GM18505 (cell line): ENCODE data around the gene CLK1.
A peak's percentile ranks its signal among the peaks of the same experiment; 100 is the strongest.
"Not testable (repeated sequence)": the region's sequence is repeated elsewhere in the genome, so short reads cannot be mapped to it uniquely, and the experiment has no call there.

Experiments used
- ATAC-seq: cut with Tn5 transposase; IDR thresholded peaks from one replicate; pipeline ENCODE4 v1.9.1; 2021; ENCODE audit not compliant: unreplicated experiment
- POLR2A ChIP-seq: IDR thresholded peaks from 4 replicates; pipeline ENCODE4 v1.6.1; 2011; ENCODE audit warnings: borderline replicate concordance; ENCODE audit not compliant: insufficient read depth, insufficient read length; ENCODE audit errors: extremely low read depth

Gene CLK1

GRCh38 chr2:200864176-200865034 is at the start of gene CLK1:
TSS of gene CLK1 (minus strand) at chr2:200864658. CDS start at chr2:200861862, 2,796 bp downstream.
- TF ChIP-seq POLR2A, result peak; percentile 99
- ATAC-seq, result peak; percentile 88

GRCh38 chr2:200913654-200914053 is 49.2 kb upstream of the CLK1 start:
- no peak for TF ChIP-seq POLR2A
- ATAC-seq, result no peak

GRCh38 chr2:200909958-200910357 is 45.5 kb upstream of the CLK1 start:
- TF ChIP-seq POLR2A, result no peak
- ATAC-seq, result no peak

GRCh38 chr2:200905618-200906296 is 41.3 kb upstream of the CLK1 start:
- ATAC-seq, result no peak
- TF ChIP-seq POLR2A, result no peak

- TF ChIP-seq POLR2A, result no peak
- ATAC-seq, result peak; percentile 94
These were observed 37.1 kb upstream of the CLK1 start for GRCh38 chr2:200901459-200902072.

GRCh38 chr2:200899482-200899881 is 35.0 kb upstream of the CLK1 start:
- no peak for TF ChIP-seq POLR2A
- ATAC-seq, result no peak

- ATAC-seq, result peak; percentile 86
- TF ChIP-seq POLR2A, result peak; percentile 73
These were observed 24.5 kb upstream of the CLK1 start, which contains the start of the genes NIF3L1 and PPIL3 for GRCh38 chr2:200888704-200889625. TSS of gene NIF3L1 (plus strand) at chr2:200889371. CDS start at chr2:200891944, 2,573 bp downstream. TSS of gene PPIL3 (minus strand) at chr2:200889077. CDS start at chr2:200887615, 1,462 bp downstream.

GRCh38 chr2:200881715-200882249 is 17.3 kb upstream of the CLK1 start:
- not testable (repeated sequence) for ATAC-seq

- TF ChIP-seq POLR2A, result no peak
- no peak for ATAC-seq
These were observed 13.9 kb upstream of the CLK1 start for GRCh38 chr2:200878289-200878880.

GRCh38 chr2:200877443-200877842 is 13.0 kb upstream of the CLK1 start:
- TF ChIP-seq POLR2A, result no peak
- ATAC-seq, result no peak

GRCh38 chr2:200873560-200873959 is 9.1 kb upstream of the CLK1 start:
- ATAC-seq, result no peak
- no peak for TF ChIP-seq POLR2A

- no peak for TF ChIP-seq POLR2A
- ATAC-seq, result no peak
These were observed 6.7 kb upstream of the CLK1 start for GRCh38 chr2:200871151-200871550.

GRCh38 chr2:200869014-200869413 is 4.6 kb upstream of the CLK1 start:
- TF ChIP-seq POLR2A, result no peak
- ATAC-seq, result no peak

GRCh38 chr2:200863782-200864175 is 679 bp downstream of the CLK1 start:
- ATAC-seq, result no peak

More at GRCh38 chr2:200863782-200864175, 679 bp downstream of the CLK1 start:
- TF ChIP-seq POLR2A, result no peak
